HG03342 (cell line): ENCODE data around the gene GAS6.

ENCODE experiments used
- ATAC-seq: cut with Tn5 transposase; IDR thresholded peaks from one replicate; pipeline ENCODE4 v1.9.1; 2021; ENCODE audit warnings: mild to moderate bottlenecking, moderate library complexity; ENCODE audit not compliant: unreplicated experiment

Gene GAS6

GRCh38 chr13:113812178-113813040 is 51.5 kb downstream of the GAS6 start:
- ATAC-seq, result no peak

- ATAC-seq, result no peak
These were observed 52.6 kb downstream of the GAS6 start for GRCh38 chr13:113811081-113811928.

GRCh38 chr13:113810640-113811039 is 53.2 kb downstream of the GAS6 start:
- no peak for ATAC-seq

GRCh38 chr13:113809934-113810333 is 53.9 kb downstream of the GAS6 start:
- ATAC-seq, result no peak

- no peak for ATAC-seq
These were observed 55.6 kb downstream of the GAS6 start for GRCh38 chr13:113808058-113808834.

GRCh38 chr13:113806526-113806925 is 57.4 kb downstream of the GAS6 start:
- ATAC-seq, result no peak

- ATAC-seq, result no peak
These were observed 57.8 kb downstream of the GAS6 start for GRCh38 chr13:113806104-113806471.

- no peak for ATAC-seq
These were observed 58.3 kb downstream of the GAS6 start for GRCh38 chr13:113805431-113806103.

- no peak for ATAC-seq
These were observed 59.0 kb downstream of the GAS6 start for GRCh38 chr13:113804703-113805430.

GRCh38 chr13:113804017-113804702 is 59.7 kb downstream of the GAS6 start:
- no peak for ATAC-seq

- ATAC-seq, result no peak
These were observed 60.4 kb downstream of the GAS6 start for GRCh38 chr13:113803409-113804016.

- ATAC-seq, result no peak
These were observed 61.1 kb downstream of the GAS6 start for GRCh38 chr13:113802761-113803160.

- no peak for ATAC-seq
These were observed 61.8 kb downstream of the GAS6 start for GRCh38 chr13:113802090-113802531.

GRCh38 chr13:113801289-113801961 is 62.5 kb downstream of the GAS6 start:
- ATAC-seq, result no peak

GRCh38 chr13:113800576-113800926 is 63.3 kb downstream of the GAS6 start:
- no peak for ATAC-seq

GRCh38 chr13:113798200-113798811 is 65.6 kb downstream of the GAS6 start:
- no peak for ATAC-seq

- no peak for ATAC-seq
These were observed 66.8 kb downstream of the GAS6 start for GRCh38 chr13:113796964-113797676.
